Hematopoietic multipotent progenitor cell treated with erythropoietin and hydrocortisone succinate and interleukin-3 and kit ligand, for 17 days (in vitro differentiated cells): Measurements from ENCODE around the gene RGR.

Experiments
- DNase-seq: peaks from one replicate; pipeline ENCODE4 v3.0.0-alpha.2; 2015; ENCODE audit warnings: low spot score

Gene RGR

GRCh38 chr10:84244651-84245270, at the start of gene RGR:
TSS of gene RGR (plus strand) at chr10:84245053. CDS start at chr10:84245091, 38 bp downstream.
- no peak for DNase-seq

- no peak for DNase-seq
Observed at GRCh38 chr10:84196083-84196482, 48.8 kb upstream of the RGR start.

- DNase-seq: no peak
Observed at GRCh38 chr10:84196941-84197340, 47.9 kb upstream of the RGR start.

- DNase-seq: no peak
Observed at GRCh38 chr10:84197643-84198042, 47.2 kb upstream of the RGR start.

GRCh38 chr10:84198206-84198915, 46.5 kb upstream of the RGR start:
- DNase-seq: no peak

GRCh38 chr10:84200537-84201243, 44.2 kb upstream of the RGR start:
- no peak for DNase-seq

- no peak for DNase-seq
Observed at GRCh38 chr10:84201244-84201606, 43.6 kb upstream of the RGR start.

GRCh38 chr10:84201682-84202081, 43.2 kb upstream of the RGR start:
- DNase-seq: no peak

GRCh38 chr10:84202349-84202748, 42.5 kb upstream of the RGR start:
- DNase-seq: no peak

GRCh38 chr10:84204122-84204521, 40.7 kb upstream of the RGR start:
- no peak for DNase-seq

- no peak for DNase-seq
Observed at GRCh38 chr10:84204610-84205009, 40.2 kb upstream of the RGR start.

- peak; percentile 36 for DNase-seq
Observed at GRCh38 chr10:84205049-84205852, 39.6 kb upstream of the RGR start.

GRCh38 chr10:84205853-84206525, 38.9 kb upstream of the RGR start:
- DNase-seq: no peak

- DNase-seq: no peak
Observed at GRCh38 chr10:84208023-84208422, 36.8 kb upstream of the RGR start.

- DNase-seq: no peak
Observed at GRCh38 chr10:84211566-84211965, 33.3 kb upstream of the RGR start.

- DNase-seq: no peak
Observed at GRCh38 chr10:84212014-84212413, 32.8 kb upstream of the RGR start.

GRCh38 chr10:84213076-84213475, 31.8 kb upstream of the RGR start:
- DNase-seq: no peak

GRCh38 chr10:84214046-84214572, 30.7 kb upstream of the RGR start:
- no peak for DNase-seq

- DNase-seq: peak; percentile 13
Observed at GRCh38 chr10:84214612-84215235, 30.1 kb upstream of the RGR start.

GRCh38 chr10:84216834-84217233, 28.0 kb upstream of the RGR start:
- no peak for DNase-seq

- no peak for DNase-seq
Observed at GRCh38 chr10:84217746-84218145, 27.1 kb upstream of the RGR start.
